ENCODE measurements around the gene HCFC1. TPM values are rescaled to one million over a fixed set of nuclear protein-coding genes. Genes with fewer than 3 reads are reported as not detected.

Gene HCFC1
- total RNA-seq, 6 experiments from 2014 or later: 15.2 to 32.5 (median 19.7) TPM

- Histone ChIP-seq H3K9me3 (no peaks in the 10 kb centered on the region), H3K36me3 (peaks cover 0 to 6% (median under 1%) of the 10 kb centered on the region in 4 donors), H3K27ac (peak overlapping the region in 2 of 3 donors; percentile 18 to 31), H3K4me3 (peak overlapping the region in 1 of 3 donors; percentile 95), H3K4me1 (peaks cover 0 to 50% (median 0%) of the 10 kb centered on the region in 4 donors), H3K27me3 (no peaks in the 10 kb centered on the region)
- WGBS (ENCODE audit: insufficient coverage, low coverage, low lambda C conversion rate, missing lambda C conversion rate): 28% methylated on average over 8 of the region's 12 CpGs
- TF ChIP-seq, protein P1, sequence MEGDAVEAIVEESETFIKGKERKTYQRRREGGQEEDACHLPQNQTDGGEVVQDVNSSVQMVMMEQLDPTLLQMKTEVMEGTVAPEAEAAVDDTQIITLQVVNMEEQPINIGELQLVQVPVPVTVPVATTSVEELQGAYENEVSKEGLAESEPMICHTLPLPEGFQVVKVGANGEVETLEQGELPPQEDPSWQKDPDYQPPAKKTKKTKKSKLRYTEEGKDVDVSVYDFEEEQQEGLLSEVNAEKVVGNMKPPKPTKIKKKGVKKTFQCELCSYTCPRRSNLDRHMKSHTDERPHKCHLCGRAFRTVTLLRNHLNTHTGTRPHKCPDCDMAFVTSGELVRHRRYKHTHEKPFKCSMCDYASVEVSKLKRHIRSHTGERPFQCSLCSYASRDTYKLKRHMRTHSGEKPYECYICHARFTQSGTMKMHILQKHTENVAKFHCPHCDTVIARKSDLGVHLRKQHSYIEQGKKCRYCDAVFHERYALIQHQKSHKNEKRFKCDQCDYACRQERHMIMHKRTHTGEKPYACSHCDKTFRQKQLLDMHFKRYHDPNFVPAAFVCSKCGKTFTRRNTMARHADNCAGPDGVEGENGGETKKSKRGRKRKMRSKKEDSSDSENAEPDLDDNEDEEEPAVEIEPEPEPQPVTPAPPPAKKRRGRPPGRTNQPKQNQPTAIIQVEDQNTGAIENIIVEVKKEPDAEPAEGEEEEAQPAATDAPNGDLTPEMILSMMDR (IDR thresholded peaks at IDR 0.05): no peak
- intact Hi-C loops (cut with DNase I): no loop called here
- peak in 1 of 3 donors; percentile 42 for DNase-seq
- ATAC-seq: no peak
Observed at GRCh38 chrX:153968754-153969124, 2.9 kb downstream of the HCFC1 start.

GRCh38 chrX:153968255-153968654 is 3.4 kb downstream of the HCFC1 start:
- intact Hi-C loops (cut with DNase I): no loop called here
- H3K4me3 ChIP-seq: no peak overlapping the region
- 66% methylated on average over 7 of the region's 9 CpGs for WGBS (ENCODE audit: insufficient coverage, low coverage, low lambda C conversion rate, missing lambda C conversion rate)

GRCh38 chrX:153967536-153968224 is 3.9 kb downstream of the HCFC1 start:
- H3K4me3 ChIP-seq: no peak overlapping the region
- ATAC-seq (no peak), DNase-seq (peak in 1 of 3 donors; percentile 47)
- H3K27ac ChIP-seq: peak overlapping the region in 2 of 3 donors; percentile 39 to 45
- TF ChIP-seq POLR2A (IDR thresholded peaks at IDR 0.05): no peak
- TF ChIP-seq, protein P1 (IDR thresholded peaks at IDR 0.05): no peak
- intact Hi-C loops (cut with DNase I): no loop called here
- H3K27me3 ChIP-seq: no peaks in the 10 kb centered on the region
- peaks cover 0 to 16% (median 3%) of the 10 kb centered on the region in 4 donors for H3K36me3 ChIP-seq
- no peaks in the 10 kb centered on the region for H3K9me3 ChIP-seq
- H3K4me1 ChIP-seq: peaks cover 0 to 41% (median 0%) of the 10 kb centered on the region in 4 donors
- 62% methylated on average over 13 of the region's 16 CpGs for WGBS (ENCODE audit: insufficient coverage, low coverage, low lambda C conversion rate, missing lambda C conversion rate)

More at GRCh38 chrX:153968255-153968654, 3.4 kb downstream of the HCFC1 start:
- H3K27ac ChIP-seq: peak overlapping the region in 1 of 3 donors; percentile 18
- no peaks in the 10 kb centered on the region for H3K9me3 ChIP-seq
- TF ChIP-seq, protein P1 (IDR thresholded peaks at IDR 0.05): no peak
- TF ChIP-seq POLR2A (IDR thresholded peaks at IDR 0.05): no peak
- ATAC-seq: no peak
- H3K27me3 ChIP-seq: no peaks in the 10 kb centered on the region
- peaks cover 0 to 45% (median 0%) of the 10 kb centered on the region in 4 donors for H3K4me1 ChIP-seq
- H3K36me3 ChIP-seq: peaks cover 0 to 10% (median 3%) of the 10 kb centered on the region in 4 donors
- DNase-seq: no peak

DNA sequence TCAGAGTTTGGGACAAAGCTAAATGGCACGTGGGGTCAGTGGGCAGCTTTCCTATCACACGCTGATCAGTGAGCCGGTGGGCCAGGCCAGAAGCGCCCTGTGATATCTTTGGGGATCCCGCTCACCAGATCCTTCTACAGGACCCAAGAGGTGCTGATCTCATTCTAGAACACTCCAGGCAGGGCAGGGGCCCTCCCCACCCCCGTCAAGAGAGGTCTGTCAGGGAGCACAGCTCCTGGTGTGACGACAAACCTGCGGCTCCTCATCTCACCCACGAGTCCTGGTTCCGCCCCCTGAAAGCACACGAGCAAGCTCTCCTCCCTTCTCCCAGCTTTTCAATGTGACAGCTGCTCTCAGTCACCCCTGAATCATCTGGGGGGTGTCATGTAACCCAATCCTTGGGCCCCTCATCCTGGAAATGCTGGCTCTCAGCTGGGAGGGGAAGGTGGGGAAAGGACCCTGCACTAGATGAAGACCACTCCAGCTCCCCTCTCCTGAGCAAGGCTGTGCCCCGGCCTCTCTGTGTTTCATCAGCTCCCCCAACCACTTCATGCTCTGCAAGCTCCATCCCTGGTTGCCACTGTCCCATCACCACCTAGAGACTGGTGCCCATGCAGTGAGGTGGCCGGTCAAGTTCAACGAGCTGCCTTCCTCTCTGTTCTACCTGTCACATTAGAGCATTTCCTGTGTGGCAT is 4.6 kb downstream of the HCFC1 start:
- intact Hi-C loops (cut with DNase I): no loop called here
- Histone ChIP-seq H3K9me3 (no peaks in the 10 kb centered on the region), H3K27me3 (no peaks in the 10 kb centered on the region), H3K27ac (peak overlapping the region; percentile 6 to 45 (median 39)), H3K36me3 (peaks cover 0 to 23% (median 5%) of the 10 kb centered on the region in 4 donors), H3K4me3 (no peak overlapping the region), H3K4me1 (peaks cover 0 to 41% (median 0%) of the 10 kb centered on the region in 4 donors)
- ATAC-seq (no peak), DNase-seq (peak in 1 of 3 donors; percentile 48)
- WGBS (ENCODE audit: insufficient coverage, low coverage, low lambda C conversion rate, missing lambda C conversion rate): 53% methylated on average over 5 of the region's 14 CpGs
- TF ChIP-seq, protein P1 (IDR thresholded peaks at IDR 0.05): no peak
- TF ChIP-seq POLR2A (IDR thresholded peaks at IDR 0.05): no peak

Measured in right lobe of liver (tissue), 6 donors.